OCI-LY1 (cell line): Measurements from ENCODE around the gene KAT6B.

Experiments
- H2AFZ ChIP-seq: fragments of 200-600 bp; sonication (generic), shearing (Covaris generic); 2 replicates; pipeline ENCODE4 v1.6.0; 2014; ENCODE audit warnings: antibody characterized with exemption, mild to moderate bottlenecking, low read length
- H3F3A ChIP-seq: fragments of 200-600 bp; sonication (generic), shearing (Covaris generic); 2 replicates; pipeline ENCODE4 v1.6.0; 2014; ENCODE audit warnings: mild to moderate bottlenecking, antibody characterized with exemption, low read length, moderate library complexity; ENCODE audit not compliant: insufficient read depth
- H3K27ac ChIP-seq: fragments of 200-600 bp; sonication (generic); 2 replicates; pipeline ENCODE4 v1.5.1; 2014; ENCODE audit warnings: low read length, mixed run types, mild to moderate bottlenecking, low read depth; ENCODE audit not compliant: poor library complexity, severe bottlenecking
- H3K27me3 ChIP-seq: fragments of 200-600 bp; sonication (generic); 2 replicates; pipeline ENCODE4 v1.6.0; 2014; ENCODE audit warnings: antibody characterized with exemption, mild to moderate bottlenecking, low read length, moderate library complexity; ENCODE audit not compliant: insufficient read depth
- H3K36me3 ChIP-seq: fragments of 200-600 bp; sonication (generic); 2 replicates; pipeline ENCODE4 v1.6.1; 2014; ENCODE audit warnings: mild to moderate bottlenecking, antibody characterized with exemption, low read length, moderate library complexity, mixed read lengths; ENCODE audit not compliant: insufficient read depth
- H3K4me1 ChIP-seq: fragments of 200-600 bp; sonication (generic); 2 replicates; pipeline ENCODE4 v1.5.1; 2014; ENCODE audit warnings: mild to moderate bottlenecking, low read length, moderate library complexity; ENCODE audit not compliant: insufficient read depth, severe bottlenecking
- H3K4me2 ChIP-seq: fragments of 200-600 bp; sonication (generic), shearing (Covaris generic); 2 replicates; pipeline ENCODE4 v1.6.1; 2014; ENCODE audit warnings: low read length
- H3K4me3 ChIP-seq: fragments of 200-600 bp; sonication (generic); 2 replicates; pipeline ENCODE4 v1.5.1; 2014; ENCODE audit warnings: low read length, low read depth, mild to moderate bottlenecking, mixed read lengths; ENCODE audit not compliant: poor library complexity, severe bottlenecking
- H3K79me2 ChIP-seq: fragments of 200-600 bp; shearing (Covaris generic); 2 replicates; pipeline ENCODE4 v1.6.1; 2016; ENCODE audit warnings: mixed run types, low read length, mixed read lengths; ENCODE audit not compliant: insufficient read depth
- H3K9ac ChIP-seq: fragments of 200-600 bp; sonication (generic), shearing (Covaris generic); 2 replicates; pipeline ENCODE4 v1.6.1; 2014; ENCODE audit warnings: mild to moderate bottlenecking, low read length, mixed read lengths
- H3K9me2 ChIP-seq: fragments of 200-600 bp; sonication (generic), shearing (Covaris generic); 2 replicates; pipeline ENCODE4 v1.6.1; 2014; ENCODE audit warnings: low read depth, mild to moderate bottlenecking, low read length, mixed read lengths
- H3K9me3 ChIP-seq: fragments of 200-600 bp; shearing (Covaris generic); 2 replicates; pipeline ENCODE4 v1.6.1; 2014; ENCODE audit warnings: low read length, mixed read lengths
- H4K20me1 ChIP-seq: fragments of 200-600 bp; sonication (generic), shearing (Covaris generic); 2 replicates; pipeline ENCODE4 v1.6.0; 2016; ENCODE audit warnings: mild to moderate bottlenecking, low read length; ENCODE audit not compliant: insufficient read depth
- EZH2 ChIP-seq: fragments of 200-600 bp; sonication (generic), shearing (Covaris generic); IDR thresholded peaks from 2 replicates; pipeline ENCODE4 v1.8.0; 2017; ENCODE audit warnings: borderline replicate concordance, mixed run types, mild to moderate bottlenecking, antibody characterized with exemption, low read length, moderate library complexity, mixed read lengths
- TF ChIP-seq, protein P1 (sequence below): fragments of 200-600 bp; sonication (generic), shearing (Covaris generic); IDR thresholded peaks from 2 replicates; pipeline ENCODE4 v1.5.1; 2017; ENCODE audit warnings: mild to moderate bottlenecking, antibody characterized with exemption, low read length, moderate library complexity, mixed read lengths

KAT6B gene

DNA sequence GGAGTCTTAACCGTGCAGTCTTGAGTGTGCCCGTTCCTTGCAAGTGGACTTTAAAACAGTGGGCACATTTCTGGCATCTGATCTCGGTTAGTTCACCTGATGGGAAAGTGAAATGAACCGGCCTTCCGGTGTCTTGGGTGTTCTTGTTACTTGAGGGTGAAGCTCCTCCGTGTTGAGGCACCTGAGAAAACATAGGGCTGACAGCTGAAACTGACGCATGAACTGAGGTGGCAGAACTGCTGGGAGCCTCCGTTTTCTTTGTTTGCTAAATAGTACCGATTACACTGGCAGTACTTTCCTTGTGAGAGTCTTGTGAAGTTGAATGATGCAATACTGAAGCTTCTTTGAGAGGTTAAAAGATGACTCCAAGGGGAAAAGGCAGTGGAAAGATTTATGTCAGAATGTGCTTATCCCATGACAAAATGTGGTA is 222.3 kb downstream of the KAT6B start:
- Histone ChIP-seq H3K9me2 (no peaks in the 10 kb centered on the region), H2AFZ (no peak overlapping the region), H3K4me2 (no peak overlapping the region), H3K27me3 (no peaks in the 10 kb centered on the region), H3K9ac (no peak overlapping the region), H3K36me3 (no peaks in the 10 kb centered on the region), H3K4me3 (no peak overlapping the region), H3K4me1 (peaks cover 7% of the 10 kb centered on the region), H3K79me2 (no peaks in the 10 kb centered on the region), H3F3A (no peaks in the 10 kb centered on the region), H3K9me3 (no peaks in the 10 kb centered on the region), H4K20me1 (no peaks in the 10 kb centered on the region), H3K27ac (no peak overlapping the region)
- TF ChIP-seq, protein P1, sequence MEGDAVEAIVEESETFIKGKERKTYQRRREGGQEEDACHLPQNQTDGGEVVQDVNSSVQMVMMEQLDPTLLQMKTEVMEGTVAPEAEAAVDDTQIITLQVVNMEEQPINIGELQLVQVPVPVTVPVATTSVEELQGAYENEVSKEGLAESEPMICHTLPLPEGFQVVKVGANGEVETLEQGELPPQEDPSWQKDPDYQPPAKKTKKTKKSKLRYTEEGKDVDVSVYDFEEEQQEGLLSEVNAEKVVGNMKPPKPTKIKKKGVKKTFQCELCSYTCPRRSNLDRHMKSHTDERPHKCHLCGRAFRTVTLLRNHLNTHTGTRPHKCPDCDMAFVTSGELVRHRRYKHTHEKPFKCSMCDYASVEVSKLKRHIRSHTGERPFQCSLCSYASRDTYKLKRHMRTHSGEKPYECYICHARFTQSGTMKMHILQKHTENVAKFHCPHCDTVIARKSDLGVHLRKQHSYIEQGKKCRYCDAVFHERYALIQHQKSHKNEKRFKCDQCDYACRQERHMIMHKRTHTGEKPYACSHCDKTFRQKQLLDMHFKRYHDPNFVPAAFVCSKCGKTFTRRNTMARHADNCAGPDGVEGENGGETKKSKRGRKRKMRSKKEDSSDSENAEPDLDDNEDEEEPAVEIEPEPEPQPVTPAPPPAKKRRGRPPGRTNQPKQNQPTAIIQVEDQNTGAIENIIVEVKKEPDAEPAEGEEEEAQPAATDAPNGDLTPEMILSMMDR = no peak
- TF ChIP-seq EZH2 = no peak

DNA sequence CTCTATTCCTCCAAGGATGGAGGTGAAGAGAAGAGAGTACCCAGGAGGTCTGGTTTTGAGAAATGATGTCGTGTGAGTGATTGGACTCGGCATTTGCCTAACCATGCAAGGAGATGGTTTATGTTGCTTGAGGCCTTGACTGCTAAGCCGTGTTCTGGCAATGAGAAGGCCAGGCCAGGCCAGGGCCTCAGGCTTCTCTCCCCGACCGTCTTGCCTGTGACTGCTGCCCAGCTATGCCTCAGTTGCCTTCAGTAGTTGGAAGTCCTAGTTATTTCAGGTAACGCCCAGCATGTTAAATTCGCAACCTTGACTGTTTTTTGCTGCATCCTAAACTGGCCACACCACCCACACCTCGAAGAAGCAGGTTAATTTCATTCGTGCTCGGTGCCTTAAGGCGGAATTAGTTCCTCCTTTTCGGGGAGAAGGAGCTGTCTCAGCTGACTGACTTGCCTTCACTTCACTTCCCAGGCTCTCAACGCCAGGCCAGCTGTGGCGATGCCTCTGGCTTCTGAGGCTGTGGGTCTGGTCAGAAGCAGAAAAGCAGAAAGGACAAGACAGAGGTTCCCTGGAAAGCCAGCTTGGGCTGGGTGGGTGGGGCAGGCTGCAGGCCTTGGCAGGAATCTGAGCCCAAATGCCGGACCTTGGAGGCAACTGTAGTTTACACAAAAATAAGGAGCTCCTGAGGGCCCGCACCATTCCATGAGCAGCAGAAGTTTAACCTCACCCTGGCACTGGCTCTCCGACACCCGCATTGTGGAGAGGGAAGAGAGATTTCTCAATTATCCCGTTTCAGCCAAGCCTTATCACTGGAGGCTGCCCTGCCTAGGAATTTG is 223.1 kb downstream of the KAT6B start:
- no peaks in the 10 kb centered on the region for H4K20me1 ChIP-seq
- H3F3A ChIP-seq = no peaks in the 10 kb centered on the region
- no peak overlapping the region for H3K4me2 ChIP-seq
- no peaks in the 10 kb centered on the region for H3K27me3 ChIP-seq
- no peaks in the 10 kb centered on the region for H3K9me3 ChIP-seq
- no peak overlapping the region for H3K4me3 ChIP-seq
- no peak overlapping the region for H3K9ac ChIP-seq
- TF ChIP-seq EZH2 = no peak
- TF ChIP-seq, protein P1 = no peak
- H3K4me1 ChIP-seq = peaks cover 7% of the 10 kb centered on the region
- no peaks in the 10 kb centered on the region for H3K9me2 ChIP-seq
- no peaks in the 10 kb centered on the region for H3K79me2 ChIP-seq
- no peak overlapping the region for H3K27ac ChIP-seq
- no peaks in the 10 kb centered on the region for H3K36me3 ChIP-seq
- H2AFZ ChIP-seq = no peak overlapping the region

DNA sequence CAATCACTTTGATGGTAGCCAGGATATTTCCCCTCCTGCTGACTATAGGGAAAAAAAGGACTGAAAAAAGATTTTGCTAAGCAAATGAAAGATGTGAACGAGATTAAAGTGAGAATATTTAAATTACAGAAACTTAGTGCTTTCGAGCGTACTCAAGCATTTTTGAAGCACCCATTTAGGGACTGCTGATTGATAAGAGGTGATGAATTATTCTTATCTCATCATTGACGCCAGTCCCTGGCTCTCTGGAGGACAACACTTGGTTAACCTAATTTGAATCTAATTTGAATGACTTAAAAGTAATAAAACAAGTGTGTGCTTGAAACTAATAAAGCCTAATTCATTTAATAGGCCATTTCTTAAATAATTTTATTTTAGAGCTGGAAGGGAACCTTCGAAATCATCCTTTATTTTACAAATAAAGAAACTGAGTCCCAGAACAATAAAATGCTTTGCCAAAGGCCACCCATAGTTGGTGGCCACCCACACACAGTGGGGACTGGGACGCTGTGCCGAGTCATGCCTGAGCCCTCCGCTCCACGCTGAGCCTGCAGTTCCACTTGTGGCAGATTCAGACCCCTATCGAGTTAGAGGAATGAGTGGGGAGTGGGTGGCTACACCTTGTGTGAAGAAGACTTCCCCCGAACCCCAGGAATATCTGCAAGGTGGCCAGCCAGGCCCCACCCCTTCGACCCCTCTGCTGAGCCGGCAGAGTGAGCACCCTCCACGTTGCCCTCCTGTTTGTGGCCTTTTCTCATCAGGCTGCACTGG is 223.9 kb downstream of the KAT6B start:
- no peak overlapping the region for H3K27ac ChIP-seq
- no peaks in the 10 kb centered on the region for H4K20me1 ChIP-seq
- no peak overlapping the region for H3K4me3 ChIP-seq
- H3K9me3 ChIP-seq = no peaks in the 10 kb centered on the region
- TF ChIP-seq EZH2 = no peak
- H3K4me1 ChIP-seq = peaks cover 7% of the 10 kb centered on the region
- H2AFZ ChIP-seq = no peak overlapping the region
- no peaks in the 10 kb centered on the region for H3K79me2 ChIP-seq
- no peaks in the 10 kb centered on the region for H3K9me2 ChIP-seq
- no peaks in the 10 kb centered on the region for H3K36me3 ChIP-seq
- no peak overlapping the region for H3K4me2 ChIP-seq
- H3F3A ChIP-seq = no peaks in the 10 kb centered on the region
- no peak overlapping the region for H3K9ac ChIP-seq
- no peaks in the 10 kb centered on the region for H3K27me3 ChIP-seq
